ENCODE measurements around the gene ANKS1B.
"Not testable (repeated sequence)": the region's sequence is repeated elsewhere in the genome, so short reads cannot be mapped to it uniquely, and the experiment has no call there.

Gene ANKS1B

DNA sequence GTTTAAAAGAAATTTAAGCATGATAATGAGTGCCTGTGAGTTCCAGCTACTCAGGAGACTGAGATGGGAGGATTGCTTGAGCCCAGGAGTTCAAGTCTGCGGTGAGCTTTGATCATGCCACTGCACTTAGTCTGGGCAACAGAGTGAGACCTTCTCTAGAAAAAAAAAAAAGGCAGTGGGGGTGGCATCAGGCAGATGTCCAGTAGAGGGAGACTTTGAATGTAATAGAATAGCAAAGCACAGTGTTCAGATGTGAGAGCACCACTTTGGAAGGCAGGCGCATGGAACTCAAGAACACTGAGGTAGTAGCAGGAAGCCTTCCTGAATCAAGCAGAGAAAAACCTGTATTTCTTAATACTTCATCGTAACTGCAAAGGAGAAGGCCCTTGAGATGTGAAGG, 731.7 kb downstream of the ANKS1B start:
- DNase-seq = no peak

DNA sequence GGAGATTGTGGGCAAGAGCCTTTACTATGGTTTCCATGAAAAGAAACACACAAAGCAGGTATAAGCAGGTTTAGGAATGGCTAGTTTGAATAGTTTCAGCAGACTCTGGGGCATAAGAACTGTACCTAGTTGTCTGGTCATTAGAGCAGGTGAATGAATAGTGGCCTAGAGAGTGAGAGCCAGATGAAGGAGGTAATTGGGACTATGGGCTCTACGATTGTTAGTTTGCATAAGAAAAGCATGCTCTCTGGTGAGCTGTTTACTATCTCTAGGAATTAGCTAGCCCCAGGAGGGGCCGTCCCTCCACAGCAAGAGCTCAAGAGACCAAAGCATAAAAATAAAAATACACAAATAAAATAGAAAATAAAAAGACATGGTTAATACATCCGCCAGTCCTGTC, 734.6 kb downstream of the ANKS1B start:
- DNase-seq = no peak

DNA sequence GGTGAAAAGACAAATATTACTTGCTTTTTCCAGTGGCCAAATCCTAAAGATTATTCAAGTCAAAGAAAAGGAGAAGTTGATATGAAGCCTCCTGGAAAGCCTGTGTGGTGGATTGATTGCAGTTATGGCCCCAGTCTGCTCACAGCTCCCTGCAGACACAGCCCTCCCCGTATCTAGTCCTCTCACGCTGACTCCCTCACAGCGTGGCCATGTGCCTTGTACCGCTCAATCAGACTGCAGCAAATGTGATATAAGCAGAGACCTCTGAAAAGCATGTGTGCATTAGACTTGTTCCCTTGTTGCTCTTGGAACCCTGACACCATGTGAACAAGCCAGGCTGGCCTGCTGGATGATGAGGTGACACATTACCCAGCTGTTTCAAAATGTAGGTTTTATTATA, 735.2 kb downstream of the ANKS1B start:
- no peak for DNase-seq

- not testable (repeated sequence) for DNase-seq
Observed at GRCh38 chr12:99237907-99238538, 746.7 kb downstream of the ANKS1B start.

GRCh38 chr12:99235381-99235780, 749.4 kb downstream of the ANKS1B start:
- no peak for DNase-seq

GRCh38 chr12:99234702-99235101, 750.0 kb downstream of the ANKS1B start:
- DNase-seq = no peak

DNA sequence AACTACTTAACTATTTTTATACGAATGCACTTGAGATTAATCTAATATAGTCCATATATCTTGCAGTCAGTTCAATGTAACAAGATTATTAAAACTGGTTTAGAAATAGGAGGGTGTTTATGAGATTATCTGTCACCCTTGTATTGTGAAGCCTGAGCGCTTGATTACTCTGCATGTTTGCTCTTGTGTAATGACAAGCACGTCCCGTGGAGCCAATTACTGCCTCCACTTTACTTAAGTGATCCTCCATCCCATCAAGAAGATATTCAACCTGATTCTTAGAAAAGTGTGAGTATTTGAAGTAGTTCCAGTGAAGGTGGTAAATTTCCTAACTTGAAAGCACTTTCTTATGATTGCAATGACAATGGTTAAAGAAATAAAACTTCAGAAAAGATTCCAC, 752.4 kb downstream of the ANKS1B start:
- no peak for DNase-seq

DNA sequence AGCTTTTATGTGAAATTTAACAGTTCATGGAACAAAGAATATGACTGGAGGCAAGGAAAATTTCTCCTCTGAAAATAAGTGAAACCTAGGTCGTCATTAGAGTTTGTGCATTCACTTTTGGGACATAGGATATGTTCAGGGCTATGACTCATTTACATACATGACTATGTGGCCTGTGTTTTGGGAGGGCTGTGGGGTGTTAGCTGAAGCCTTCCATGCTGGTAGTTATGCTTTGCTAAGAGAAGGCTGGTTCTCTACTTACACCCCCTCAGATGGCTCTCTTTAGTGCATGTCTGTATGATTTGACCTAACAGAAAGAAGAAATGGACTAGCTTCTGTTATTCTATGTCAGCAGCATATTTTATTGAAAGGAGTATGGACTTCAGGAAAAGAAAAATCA, 753.7 kb downstream of the ANKS1B start:
- no peak for DNase-seq

GRCh38 chr12:99224237-99224636, 760.5 kb downstream of the ANKS1B start:
- no peak for DNase-seq

DNA sequence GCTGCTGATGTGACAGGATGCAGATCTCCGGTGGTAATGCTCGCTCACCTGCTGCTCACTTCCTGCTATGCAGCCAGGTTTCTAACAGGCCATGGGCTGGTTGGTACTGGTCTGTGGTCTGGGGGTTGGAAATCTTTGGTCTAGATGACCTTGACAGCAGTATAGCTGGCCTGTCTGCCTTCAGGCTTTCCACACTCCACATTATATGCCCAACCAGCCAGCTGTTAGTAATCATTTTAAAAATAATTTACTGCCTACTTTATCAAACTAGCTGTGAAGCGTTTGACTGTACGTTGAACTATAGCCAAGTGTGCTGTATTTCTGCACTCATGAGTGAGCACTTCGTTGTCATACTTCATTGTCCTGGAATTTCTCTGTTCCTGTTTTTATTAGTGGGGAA, 761.2 kb downstream of the ANKS1B start:
- DNase-seq = no peak

GRCh38 chr12:99213047-99213446, 771.7 kb downstream of the ANKS1B start:
- DNase-seq = no peak

- DNase-seq = no peak
Observed at GRCh38 chr12:99212275-99212674, 772.5 kb downstream of the ANKS1B start.

- DNase-seq = no peak
Observed at GRCh38 chr12:99205111-99205510, 779.6 kb downstream of the ANKS1B start.

GRCh38 chr12:99201906-99202645, 782.7 kb downstream of the ANKS1B start:
- DNase-seq = no peak

DNA sequence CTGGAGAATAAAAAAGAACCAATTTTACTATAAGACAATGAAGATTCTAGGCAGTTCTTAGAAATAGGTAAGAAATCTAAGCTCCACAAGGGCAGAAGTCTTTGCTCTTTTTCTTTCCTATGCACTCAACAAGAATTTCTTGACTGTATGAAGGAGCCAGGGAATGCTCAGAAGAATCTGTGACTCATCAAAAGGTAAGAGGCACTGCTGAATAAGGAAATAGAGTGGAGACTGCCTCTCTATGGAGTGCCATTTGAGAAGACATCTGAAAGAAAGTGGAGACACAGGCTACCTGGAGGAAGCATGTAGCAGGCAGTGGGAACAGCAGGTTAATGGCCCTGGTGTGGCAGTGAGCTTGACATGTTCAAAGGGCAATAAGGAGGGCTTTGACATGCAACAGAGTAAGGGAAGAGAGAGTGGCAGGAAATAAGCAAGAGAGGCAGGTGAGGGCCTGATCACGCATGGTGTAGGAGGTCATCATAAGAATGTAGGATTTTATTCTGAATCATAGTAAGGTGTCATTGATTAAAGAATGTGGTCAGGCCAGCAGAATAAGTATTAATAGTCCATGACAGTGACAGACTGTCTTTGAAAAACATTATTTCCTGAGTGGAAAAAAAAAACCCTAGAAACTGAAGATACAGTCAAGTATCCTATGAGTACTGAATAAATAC, 783.9 kb downstream of the ANKS1B start:
- no peak for DNase-seq

DNA sequence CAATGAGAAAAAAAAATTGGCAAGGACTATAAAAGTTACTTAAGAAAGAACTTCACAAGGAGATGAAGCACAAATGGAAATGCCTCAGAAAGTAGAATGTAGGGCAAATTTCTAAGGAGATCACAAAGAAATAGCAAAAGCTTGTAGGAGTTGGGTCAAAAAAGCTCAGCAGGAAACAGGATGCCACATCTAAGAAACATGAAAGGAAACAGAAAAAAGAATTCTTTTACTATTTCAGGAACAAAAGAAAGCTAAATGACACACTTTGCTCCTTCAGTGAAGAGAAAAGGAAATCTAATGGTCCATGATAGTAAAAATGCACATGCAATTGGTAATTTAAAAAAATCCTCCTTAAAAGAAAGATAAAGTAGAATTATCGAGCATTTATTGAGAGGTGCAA, 789.3 kb downstream of the ANKS1B start:
- DNase-seq = no peak

- no peak for DNase-seq
Observed at GRCh38 chr12:99192489-99192888, 792.2 kb downstream of the ANKS1B start.

- no peak for DNase-seq
Observed at GRCh38 chr12:99176871-99177270, 807.9 kb downstream of the ANKS1B start.

- DNase-seq = no peak
Observed at GRCh38 chr12:99170461-99170860, 814.3 kb downstream of the ANKS1B start.

DNA sequence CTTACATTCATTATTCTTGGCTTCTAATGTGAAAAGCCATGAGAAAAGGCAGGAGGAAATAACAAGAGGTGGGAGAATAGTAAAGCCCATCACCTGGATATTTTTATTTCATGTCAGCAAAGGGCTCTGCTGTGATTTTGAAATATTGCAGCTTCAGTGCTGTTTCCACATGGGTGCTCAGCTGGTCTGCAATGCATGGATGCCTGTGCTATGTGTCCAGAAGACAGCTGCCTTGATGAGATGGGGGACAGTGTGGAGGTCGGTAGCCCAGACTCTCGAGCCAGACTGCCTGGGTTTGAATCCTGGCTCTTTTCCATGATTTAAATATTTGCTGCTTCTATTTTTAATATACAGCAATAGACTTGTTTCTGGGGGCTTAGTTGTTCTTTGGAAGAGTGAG, 814.7 kb downstream of the ANKS1B start:
- DNase-seq = no peak

GRCh38 chr12:99157946-99158345, 826.8 kb downstream of the ANKS1B start:
- DNase-seq = no peak

DNA sequence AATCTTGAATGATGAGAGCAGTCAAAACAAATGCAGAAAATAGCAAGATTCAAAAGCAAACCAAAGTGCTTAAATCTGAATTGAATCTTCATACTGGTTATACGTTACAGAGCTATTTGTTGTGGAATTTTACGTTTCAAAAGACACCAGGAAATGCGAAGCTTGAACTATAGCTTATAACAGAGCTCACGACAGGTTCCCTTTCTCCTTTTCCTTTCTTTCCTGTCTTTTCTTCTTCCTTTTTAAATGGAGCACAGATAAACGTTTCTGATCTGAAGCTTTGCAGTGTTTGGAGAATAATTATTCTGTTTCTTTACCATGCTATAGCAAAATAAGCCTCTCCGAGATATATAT, 829.8 kb downstream of the ANKS1B start:
- no peak for DNase-seq

GRCh38 chr12:99154216-99154982, 830.3 kb downstream of the ANKS1B start:
- DNase-seq = peak; percentile 87

DNA sequence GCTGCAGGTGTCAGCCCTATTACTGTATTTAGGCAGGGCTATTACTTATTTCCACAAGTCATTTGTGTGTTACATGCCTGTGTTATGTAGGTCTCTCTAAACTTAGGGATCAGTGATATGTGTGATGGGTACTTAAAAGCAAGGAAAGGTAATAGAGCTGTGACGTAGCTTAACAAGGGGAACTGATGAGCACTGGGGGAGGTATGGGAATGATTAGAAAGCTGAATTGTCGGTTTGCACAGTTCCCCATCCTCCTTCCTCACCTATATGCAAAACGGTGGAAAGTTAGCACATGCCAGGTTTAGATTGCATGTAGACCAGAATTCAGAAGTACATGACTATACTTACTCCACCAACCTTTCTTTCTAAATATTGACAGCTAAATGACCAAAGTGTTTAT, 831.4 kb downstream of the ANKS1B start:
- no peak for DNase-seq
